GM18867 (cell line): ENCODE results near the gene HOXC6.
A peak's percentile ranks its signal among the peaks of the same experiment; 100 is the strongest.

Source experiments
- ATAC-seq: cut with Tn5 transposase; IDR thresholded peaks from one replicate; pipeline ENCODE4 v1.9.1; 2021; ENCODE audit warnings: mild to moderate bottlenecking, moderate library complexity; ENCODE audit not compliant: unreplicated experiment

Gene HOXC6

DNA sequence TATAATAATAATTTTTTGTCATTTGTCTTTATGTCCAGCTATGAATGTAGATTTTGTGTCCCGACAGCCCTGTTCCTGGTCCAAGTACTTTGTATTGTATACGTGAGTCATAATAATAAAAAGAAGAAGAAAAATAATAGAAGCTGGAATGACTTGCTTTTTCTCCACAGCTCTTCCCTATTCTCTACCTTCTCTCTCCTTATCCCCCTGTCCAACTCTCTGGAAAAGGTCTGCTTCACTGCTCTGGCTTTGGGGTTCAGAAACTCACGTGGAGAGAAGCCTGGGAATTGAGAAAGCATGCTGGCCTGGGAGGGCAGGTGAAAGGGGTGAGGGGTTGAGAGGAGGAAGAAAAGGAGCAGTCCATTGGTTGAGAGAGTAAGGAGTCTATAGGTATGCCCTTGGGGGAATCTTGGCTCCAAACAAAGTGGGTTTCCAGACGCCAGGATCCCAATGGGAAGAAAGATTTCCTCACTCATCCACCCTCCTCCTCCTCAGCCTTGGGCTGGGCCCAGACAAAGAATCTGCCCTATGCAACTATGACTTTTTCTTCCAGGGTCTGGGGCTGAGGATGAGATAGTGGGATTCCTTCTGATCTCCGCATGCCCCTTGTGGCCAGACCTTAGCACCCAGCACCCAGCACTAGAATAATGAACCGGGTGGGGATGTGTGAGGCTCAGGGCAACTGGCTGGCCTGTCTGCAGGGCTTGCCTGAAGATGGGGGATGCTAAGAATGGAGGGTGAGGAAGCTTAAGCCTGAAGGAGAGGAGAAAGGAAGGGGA lies 15.4 kb upstream of the HOXC6 start:
- ATAC-seq, result no peak

DNA sequence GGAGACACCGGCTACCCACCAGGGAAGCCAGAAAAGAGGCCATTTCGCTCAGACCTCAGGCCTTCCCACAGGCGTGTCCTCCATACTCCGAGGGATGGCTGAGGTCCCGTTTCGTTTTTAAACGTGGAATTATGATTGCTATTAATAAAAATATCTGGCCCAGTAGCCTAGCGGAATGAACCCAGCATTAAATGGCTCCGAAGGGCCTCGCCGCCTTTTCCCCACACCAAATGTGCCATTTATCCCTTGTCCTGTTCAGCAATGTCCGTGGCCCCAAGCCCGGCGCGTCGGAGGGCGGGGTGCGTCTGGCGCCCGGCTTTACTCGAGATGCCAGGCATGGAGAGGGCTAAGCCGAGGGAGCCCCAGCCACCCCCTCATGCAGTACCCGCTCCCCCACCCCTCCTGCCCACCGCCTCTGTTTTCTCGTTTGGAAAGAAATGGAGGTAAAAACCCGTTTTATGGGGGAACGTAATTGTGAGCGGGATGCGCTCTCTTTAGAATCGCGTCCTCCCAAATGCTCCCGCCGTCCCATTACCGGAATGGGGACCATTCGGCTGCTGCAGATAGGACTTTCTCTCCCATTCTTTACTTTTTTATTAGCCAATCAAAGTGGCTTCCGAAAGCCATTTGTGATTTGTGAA lies 13.7 kb upstream of the HOXC6 start:
- no peak for ATAC-seq

DNA sequence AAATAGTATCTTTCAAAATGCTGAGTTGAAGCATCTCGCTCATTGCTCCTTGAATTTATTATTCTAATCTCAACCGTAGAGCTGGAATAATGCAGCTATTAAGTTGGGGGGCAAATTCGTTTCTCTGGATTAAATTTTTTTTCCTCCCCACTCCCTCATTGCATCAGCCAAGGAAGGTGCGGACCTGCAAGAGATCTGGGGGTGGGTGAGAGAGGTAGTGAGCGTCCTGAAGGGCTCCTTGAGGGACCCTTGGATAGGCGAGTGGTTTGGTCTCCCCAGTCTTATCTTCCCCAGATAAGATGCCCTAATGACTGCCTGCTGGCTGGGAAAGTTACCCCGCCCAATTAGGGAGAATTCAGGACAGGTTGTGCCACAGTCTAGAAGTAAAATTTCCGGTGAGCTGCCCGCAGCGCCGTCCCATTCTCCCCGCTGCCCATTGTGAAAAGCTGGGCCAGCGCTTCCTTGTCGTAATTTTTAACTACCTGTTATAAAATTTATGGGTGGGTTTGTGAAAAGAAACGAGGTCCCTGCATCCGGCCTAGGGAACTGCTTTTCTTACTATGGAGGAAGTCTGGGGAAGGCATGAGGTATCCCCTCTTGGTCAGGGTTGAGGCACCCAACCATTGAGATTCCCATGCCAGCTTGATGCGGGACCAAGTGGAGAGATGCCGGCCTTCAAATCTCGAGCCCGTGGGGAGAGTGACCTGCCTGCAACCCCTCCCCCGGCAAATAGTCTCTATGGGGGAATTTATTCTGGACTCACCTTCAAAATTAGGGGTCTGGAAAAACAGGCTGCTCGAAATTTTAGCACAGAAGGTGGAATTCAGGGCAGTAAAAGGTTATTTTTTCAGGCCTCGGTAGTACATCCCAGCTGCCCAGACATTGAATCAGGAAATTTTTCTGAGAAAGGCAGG lies 13.0 kb upstream of the HOXC6 start:
- ATAC-seq, result no peak

DNA sequence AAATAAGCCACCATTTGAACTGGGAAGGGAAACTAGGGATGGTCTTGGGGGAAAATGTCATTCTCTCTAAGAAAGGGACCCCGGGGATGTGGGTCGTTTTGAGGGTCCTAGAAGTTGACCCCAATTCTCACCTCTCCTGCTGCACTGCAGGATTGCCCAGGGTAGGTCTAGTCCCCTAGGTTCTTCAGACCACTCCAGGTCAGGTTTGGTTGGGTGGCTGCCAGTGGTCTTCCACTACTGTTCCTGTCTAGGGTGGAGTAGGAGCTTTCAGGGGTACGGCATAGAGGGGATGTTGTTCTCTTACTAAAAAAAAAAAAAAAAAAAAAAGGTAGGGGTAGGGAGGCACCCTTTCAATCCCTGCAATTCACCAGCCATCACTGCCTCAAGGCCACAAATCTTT lies 12.2 kb upstream of the HOXC6 start:
- no peak for ATAC-seq

DNA sequence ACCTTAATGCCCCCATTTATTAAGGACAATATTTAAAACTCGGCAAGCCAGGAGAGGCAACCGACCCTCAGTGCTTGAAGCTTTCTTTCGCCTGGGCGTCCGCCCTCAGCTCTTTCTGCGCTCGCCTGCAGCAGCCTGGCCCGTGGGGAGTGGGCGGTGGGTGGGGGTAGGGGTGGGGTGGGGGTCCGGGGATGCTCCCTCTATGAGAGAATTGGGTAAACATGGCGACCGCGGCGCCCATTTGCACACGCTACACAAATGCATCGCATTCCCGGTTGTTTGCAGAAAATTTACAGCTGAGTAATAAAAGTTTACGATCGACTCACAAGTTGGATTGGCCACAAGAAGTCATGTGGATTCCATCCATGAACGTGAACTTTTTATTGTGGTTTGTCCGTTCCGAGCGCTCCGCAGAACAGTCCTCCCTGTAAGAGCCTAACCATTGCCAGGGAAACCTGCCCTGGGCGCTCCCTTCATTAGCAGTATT lies 11.7 kb upstream of the HOXC6 start:
- ATAC-seq, result no peak

DNA sequence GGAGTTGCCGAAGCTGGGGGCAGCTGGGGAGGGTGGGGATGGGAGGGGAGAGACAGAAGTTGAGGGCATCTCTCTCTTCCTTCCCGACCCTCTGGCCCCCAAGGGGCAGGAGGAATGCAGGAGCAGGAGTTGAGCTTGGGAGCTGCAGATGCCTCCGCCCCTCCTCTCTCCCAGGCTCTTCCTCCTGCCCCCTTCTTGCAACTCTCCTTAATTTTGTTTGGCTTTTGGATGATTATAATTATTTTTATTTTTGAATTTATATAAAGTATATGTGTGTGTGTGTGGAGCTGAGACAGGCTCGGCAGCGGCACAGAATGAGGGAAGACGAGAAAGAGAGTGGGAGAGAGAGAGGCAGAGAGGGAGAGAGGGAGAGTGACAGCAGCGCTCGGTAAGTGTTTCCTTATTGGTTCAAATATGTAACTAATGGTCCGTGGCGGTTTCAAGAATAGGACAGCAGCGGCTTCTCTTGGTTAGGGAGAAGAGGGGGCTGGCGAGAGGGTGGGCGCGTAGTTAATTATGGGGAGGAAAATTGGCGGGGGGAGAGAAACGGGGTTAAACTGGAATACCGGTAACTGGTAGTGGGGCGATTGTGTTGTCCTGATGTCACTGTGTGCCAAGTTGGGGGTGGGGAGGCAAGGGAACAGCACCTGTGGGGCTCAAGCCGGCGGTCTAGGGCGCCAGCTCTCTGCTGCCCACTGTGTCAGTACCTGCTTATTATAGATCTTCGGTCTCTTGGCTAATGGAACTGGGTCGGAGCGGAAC lies 11.0 kb upstream of the HOXC6 start:
- peak; percentile 42 for ATAC-seq

DNA sequence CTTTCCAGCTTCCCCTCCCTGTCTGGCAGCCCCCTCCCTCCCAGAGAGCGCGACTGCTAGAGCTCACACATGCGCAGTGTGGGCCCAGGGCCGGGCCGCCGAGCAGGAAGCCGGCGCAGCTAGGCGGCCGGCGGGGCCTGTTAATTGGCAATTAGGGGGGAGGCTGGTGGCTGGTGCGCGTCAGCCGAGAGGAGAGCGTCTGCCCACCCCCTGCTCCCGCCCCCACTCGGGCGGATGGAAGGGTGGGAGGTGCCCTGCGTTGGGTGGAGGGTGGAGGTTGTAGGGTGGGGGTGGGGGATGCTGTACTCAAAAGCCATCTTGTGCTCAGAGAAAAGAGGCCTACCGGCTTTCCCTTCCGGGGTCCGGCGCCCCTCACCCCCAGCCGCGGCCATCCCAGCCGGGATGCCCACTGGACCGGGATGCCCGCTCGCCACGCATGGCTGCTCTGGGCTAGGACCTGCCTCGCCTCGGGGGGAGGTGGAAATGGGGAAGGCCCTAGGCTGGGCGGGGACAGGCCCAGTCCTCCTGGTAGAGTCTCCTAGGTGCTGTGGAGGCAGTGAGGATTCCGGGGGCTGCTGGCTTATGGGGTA lies 10.3 kb upstream of the HOXC6 start:
- peak; percentile 80 for ATAC-seq

DNA sequence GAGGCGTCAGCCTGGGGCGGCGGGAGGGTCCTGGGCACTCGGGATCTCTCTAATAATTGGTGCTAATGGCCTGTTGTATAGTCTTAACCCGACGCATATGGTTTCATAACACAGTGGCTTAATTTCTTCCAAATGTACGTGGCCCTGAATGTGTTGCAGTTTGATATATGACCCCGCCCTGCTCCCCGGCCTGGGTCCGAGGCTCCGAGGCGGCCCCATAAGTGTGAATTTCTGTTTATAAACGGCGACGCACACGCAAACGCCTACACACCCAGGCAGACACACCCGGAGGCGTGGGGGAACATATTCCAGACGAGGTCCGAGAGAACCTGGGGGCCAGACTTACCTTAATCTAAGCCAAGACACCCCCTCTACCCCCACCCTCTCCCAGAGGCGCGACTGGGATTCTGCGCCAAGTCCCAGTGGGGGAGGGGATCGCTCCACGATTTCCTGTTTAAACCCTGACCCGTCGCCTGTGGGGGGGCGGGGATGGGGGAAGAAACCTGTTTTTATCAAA lies 9.7 kb upstream of the HOXC6 start:
- ATAC-seq, result peak; percentile 4

DNA sequence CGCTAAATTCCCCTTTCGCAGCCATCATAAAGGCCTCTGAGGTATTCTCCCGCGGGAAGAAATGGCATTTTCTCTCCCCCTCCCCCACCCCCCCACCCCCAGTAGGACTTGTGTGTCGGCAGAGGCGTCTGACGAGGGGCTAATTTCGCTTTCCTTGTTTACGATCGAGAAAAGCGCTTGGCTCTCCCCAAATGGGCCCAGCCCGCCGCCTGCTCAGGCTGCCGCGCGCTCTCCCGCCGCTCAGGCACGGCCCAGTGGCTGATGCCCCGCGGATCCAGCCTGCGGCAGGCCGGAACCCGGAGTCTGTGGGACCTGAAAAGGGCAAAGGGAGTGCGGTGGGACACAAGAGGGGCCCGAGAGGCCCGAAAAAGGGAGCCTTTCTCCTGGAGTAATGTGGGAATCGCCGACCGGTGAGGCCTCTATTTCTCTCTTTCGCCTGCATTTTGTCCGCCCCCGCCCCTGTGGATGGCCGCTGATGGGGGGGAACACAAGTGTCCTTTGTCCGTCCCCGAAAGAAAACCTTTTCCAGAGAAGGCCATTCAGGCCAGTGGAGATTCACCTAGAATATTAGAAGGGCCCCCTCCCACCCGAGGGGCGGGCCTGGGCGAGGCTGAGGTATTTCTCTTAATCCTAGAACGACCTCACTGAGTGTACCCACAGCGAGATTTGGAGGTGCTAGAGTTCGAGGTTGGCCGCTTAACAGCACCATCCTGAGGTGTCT lies 9.0 kb upstream of the HOXC6 start:
- ATAC-seq, result no peak

DNA sequence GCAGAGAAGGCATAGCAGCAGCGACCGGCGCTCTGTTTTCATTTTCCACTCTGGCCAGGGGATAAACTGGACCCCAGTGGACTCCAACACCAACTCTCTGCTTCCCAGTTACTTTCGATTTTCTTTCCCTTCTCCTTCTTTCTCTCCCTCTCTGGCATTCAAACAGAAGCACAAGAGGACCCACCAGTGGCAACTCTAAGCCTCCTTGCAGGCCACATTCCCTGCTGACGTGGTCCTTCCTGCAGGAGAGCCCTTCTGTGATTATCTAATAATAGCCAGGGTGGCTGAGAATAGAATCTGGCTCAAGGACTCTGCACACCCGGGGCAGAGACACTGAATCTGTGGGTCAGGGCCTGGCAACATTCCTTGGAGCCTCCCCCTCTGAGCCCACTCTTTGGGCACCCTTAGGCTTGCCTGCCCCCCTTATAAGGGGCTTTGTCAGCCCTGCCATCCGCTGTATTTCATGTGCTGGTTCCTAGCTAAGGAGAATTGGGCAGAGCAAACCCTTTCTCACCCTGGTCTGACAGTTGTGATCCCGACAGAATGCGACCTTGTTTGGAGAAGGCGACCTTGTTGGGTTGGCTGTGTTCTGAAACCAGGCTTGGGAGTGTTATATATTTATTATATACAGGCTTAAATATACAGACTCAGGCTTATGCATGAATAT lies 8.2 kb upstream of the HOXC6 start:
- no peak for ATAC-seq

DNA sequence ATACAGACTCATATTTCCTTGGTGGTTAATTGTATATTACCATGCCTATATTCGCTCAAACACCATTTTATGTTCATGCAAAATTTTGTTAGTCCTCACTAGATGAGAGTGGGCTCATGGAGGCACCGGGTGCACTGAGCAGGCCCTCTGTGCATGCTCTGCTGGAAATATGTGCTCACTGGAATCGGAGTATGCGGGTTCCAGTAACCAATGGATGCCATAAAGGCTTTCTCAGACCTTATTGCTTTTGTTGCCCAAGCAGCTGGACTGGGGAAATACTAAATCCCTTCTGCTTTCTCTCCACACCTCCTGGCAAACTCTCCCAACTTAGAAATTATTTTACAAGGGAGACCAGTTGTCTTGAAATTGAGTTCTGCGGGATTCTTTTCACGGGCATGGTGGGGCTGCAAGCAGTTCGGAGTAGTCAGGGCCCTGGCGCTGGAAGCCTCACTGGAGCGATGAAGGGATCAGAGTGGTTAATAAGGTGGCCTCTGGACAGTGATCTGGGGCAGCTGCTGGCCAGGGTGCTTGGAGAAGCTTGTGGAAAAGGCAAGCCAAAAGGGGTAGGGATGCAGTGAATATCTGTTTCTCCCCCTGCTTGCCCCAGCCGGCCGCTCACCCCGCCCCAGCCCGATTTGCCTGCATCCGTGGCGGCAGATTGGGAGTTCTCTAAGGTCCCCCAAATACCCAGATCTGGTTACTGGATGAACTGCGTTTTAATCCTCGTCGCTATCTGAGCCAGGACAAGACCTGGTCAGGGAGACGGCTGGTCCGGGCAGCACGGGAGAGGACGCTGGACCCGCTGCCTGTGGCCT lies 7.4 kb upstream of the HOXC6 start:
- ATAC-seq, result no peak

DNA sequence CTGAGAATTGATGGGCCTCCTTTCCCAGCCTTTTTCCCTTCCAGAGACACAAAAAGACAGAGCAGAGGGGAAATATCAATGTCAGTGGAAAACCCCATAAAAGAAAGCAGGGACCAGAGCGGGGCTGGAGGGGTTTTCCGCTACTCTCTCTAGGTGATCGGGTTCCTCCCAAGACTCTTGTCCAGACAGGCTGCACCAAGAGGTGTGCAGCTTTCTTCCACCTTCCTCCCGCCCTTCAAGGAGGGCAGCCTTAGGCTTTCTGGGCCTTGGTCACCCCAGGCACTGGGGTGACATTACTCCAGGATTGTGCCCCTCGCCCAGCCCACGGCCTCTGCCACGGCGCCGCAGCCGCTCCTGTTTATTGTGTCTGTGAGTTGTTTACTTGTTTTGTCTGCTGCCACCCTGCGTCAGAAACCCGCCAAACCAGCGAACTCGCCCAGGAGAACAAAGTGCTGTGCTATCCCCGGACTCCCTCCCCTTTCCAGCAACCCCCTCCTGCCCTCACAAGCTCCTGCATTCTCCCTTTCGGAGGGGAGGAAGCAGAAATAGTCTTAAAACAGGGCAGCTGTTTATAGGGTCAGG lies 6.7 kb upstream of the HOXC6 start:
- no peak for ATAC-seq

DNA sequence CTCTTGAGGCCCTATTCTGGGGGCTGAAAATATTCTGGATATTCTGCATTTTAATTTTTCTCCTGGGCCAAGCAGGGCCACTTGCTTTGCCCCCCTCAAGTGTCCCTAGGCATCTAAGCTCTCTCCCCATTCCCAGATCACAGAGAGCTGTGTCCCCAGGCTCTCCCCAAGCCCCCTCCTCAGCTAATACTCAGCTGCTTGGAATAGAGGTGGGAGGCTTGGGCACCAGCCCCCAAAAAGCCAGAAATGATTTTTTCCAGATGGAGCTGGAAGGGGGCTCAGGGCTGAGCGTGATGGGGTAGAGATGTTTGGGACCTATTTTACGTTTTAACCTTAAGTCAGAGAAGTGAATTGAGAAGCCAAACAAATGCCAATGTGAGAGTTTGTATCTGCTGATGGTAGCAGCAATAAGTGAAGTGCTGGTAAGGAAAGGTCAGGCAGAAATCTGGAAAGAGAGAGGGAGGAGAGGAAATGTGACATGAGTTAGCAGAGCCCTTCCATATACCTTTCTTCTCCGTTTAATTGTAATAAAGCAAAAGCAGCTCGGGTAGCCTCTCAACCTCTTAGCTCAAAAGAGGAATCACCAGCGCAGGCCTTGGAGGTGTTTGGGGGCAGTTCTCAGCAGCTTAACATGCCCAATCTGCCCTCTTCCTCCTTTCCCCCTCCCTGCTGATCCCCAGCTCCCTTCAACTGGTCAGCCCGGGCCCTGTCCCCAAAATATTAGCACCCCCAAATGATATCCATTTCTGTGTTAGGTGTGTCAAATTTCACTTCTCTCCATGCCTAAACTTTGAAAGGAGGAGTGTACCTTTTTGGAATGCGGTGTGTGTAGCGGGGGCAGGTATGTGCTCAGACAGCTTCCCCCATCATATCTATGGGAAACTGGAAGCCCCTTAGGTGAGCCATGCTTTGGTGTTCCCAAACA lies 5.0 kb upstream of the HOXC6 start:
- ATAC-seq, result no peak

DNA sequence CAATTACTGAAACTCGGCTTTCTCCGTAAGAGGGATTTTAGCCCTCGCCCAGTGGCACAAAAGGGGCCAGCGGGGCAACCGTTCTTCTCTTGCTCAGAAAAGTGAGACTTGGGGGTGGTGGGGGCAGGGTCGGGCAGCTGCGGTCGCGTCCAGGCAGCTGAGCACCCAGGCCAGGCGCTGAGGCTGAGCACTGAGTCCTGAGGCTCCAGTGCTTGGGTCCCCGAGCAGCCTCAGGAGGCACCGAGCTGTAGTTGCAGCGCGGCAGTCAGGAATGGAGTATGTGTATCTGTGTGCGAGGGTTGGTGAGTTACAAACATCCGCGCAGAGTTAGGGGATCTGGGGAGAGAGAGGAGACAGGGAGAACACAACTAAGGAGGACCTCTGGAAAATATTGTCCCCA lies 4.1 kb upstream of the HOXC6 start:
- ATAC-seq, result no peak

DNA sequence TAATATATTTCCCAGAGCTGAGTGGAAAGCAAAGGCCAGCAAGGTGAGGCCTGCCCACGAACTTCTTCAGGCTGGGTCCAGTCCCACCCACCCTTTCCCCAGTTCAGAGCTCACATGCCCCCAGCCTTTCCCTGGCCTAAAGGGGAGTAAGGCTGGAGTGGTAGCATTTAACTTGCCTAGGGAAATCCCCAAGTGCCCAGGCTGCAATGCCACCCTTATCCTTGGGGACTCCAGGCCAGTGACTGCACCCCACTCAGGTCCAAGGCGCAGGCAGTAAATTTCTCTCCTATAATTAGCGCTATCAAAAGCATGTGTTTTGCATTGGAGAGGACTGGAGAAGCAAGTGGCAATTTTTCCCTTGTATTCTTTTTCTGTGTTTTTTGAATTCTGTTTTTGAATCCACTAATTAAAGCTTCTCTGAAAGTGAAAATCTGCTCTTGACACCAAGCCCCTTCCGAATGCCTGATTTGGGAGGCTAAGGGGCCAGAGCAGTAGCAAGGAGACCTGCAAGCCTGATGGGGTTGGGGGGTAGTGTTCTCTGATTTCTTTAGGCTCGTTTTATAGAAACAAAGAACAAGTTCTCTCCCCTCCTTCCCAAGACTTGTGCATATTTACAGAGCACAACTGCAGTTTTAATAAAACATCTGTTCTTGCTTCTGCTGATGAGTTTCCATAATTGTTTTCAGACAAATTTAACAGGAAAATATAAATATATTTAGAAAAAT lies 3.5 kb upstream of the HOXC6 start:
- no peak for ATAC-seq
